ENCODE measurements around the gene ARHGAP10. TPM values are rescaled to one million over a fixed set of nuclear protein-coding genes. Genes with fewer than 3 reads are reported as not detected.

The ARHGAP10 gene
- total RNA-seq, 1 donor from 2014 or later: 4.6 TPM

GRCh38 chr4:148109216-148109615 is 377.3 kb downstream of the ARHGAP10 start:
- Mint-ChIP-seq H3K9me3 (ENCODE audit: unreplicated experiment) (no peaks in the 10 kb centered on the region), H3K27ac (ENCODE audit: unreplicated experiment) (no peak overlapping the region), H3K36me3 (ENCODE audit: low read depth, unreplicated experiment) (no peaks in the 10 kb centered on the region), H3K4me3 (ENCODE audit: unreplicated experiment) (no peak overlapping the region), H3K27me3 (ENCODE audit: unreplicated experiment) (no peaks in the 10 kb centered on the region), H3K4me1 (ENCODE audit: unreplicated experiment) (no peaks in the 10 kb centered on the region)
- DNase-seq (ENCODE audit: low spot score): no peak
- TF ChIP-seq, protein P1, sequence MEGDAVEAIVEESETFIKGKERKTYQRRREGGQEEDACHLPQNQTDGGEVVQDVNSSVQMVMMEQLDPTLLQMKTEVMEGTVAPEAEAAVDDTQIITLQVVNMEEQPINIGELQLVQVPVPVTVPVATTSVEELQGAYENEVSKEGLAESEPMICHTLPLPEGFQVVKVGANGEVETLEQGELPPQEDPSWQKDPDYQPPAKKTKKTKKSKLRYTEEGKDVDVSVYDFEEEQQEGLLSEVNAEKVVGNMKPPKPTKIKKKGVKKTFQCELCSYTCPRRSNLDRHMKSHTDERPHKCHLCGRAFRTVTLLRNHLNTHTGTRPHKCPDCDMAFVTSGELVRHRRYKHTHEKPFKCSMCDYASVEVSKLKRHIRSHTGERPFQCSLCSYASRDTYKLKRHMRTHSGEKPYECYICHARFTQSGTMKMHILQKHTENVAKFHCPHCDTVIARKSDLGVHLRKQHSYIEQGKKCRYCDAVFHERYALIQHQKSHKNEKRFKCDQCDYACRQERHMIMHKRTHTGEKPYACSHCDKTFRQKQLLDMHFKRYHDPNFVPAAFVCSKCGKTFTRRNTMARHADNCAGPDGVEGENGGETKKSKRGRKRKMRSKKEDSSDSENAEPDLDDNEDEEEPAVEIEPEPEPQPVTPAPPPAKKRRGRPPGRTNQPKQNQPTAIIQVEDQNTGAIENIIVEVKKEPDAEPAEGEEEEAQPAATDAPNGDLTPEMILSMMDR (IDR thresholded peaks at IDR 0.05; ENCODE audit: unreplicated experiment): no peak

- Mint-ChIP-seq H3K27ac (ENCODE audit: unreplicated experiment) (no peak overlapping the region), H3K9me3 (ENCODE audit: unreplicated experiment) (no peaks in the 10 kb centered on the region), H3K36me3 (ENCODE audit: low read depth, unreplicated experiment) (no peaks in the 10 kb centered on the region), H3K4me1 (ENCODE audit: unreplicated experiment) (no peaks in the 10 kb centered on the region), H3K27me3 (ENCODE audit: unreplicated experiment) (no peaks in the 10 kb centered on the region), H3K4me3 (ENCODE audit: unreplicated experiment) (no peak overlapping the region)
- no peak for DNase-seq (ENCODE audit: low spot score)
- TF ChIP-seq, protein P1 (IDR thresholded peaks at IDR 0.05; ENCODE audit: unreplicated experiment): no peak
Measured at GRCh38 chr4:148110169-148110568, 378.3 kb downstream of the ARHGAP10 start.

DNA sequence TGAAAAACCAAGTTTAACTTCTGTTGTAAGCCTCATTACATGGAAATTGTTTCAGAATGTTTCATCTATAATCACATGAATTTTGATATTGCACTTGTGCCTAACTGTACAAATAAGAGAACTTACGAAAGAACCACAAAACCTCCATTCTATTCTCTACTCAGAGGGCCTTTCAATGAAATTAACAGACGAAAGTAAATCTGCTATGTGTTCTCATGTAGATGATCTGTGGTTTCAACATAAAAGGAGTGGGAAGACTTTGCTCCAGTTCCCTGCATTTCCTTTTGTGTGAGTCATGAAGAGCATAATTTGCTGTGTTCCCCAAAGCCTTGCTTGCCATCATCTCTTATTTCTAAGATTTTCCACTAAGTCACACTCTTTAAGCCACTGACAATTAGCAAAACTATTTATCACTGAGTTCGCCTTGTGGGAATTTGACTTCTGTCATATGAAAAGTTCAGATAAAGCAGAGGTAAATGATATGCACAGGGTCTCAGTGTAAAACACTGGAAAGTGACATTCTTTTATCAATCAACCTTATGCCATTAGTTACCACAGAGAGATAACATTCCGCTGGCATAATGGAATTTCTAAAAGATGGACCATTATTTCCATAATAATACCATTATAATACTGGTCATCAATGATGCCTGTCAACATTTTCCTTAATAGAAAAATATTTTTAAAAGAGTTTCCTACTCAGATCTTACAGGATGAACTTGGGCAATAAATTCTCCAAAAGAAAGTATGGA is 380.5 kb downstream of the ARHGAP10 start:
- no peaks in the 10 kb centered on the region for H3K27me3 Mint-ChIP-seq (ENCODE audit: unreplicated experiment)
- TF ChIP-seq, protein P1 (IDR thresholded peaks at IDR 0.05; ENCODE audit: unreplicated experiment): no peak
- H3K36me3 Mint-ChIP-seq (ENCODE audit: low read depth, unreplicated experiment): no peaks in the 10 kb centered on the region
- H3K4me1 Mint-ChIP-seq (ENCODE audit: unreplicated experiment): no peaks in the 10 kb centered on the region
- no peaks in the 10 kb centered on the region for H3K9me3 Mint-ChIP-seq (ENCODE audit: unreplicated experiment)
- no peak for DNase-seq (ENCODE audit: low spot score)
- no peak overlapping the region for H3K27ac Mint-ChIP-seq (ENCODE audit: unreplicated experiment)
- no peak overlapping the region for H3K4me3 Mint-ChIP-seq (ENCODE audit: unreplicated experiment)

DNA sequence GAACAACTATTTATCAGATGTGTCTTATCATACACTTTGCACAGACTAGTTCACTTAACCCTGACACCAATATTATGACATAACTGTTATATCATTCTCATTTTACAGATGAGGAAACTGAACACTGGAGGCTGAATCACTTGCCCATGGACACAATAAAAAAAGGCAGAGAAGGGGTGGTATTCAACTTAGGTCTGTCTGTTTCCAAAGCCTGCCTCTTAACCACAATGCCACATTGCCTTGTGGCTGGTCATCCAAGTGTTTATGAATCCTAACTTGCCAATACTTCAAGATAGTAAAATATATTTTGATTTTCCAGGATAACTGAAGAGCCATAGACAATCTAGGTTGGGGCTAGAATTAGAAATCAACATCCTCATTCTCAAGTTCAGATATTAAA is 382.5 kb downstream of the ARHGAP10 start:
- no peak overlapping the region for H3K27ac Mint-ChIP-seq (ENCODE audit: unreplicated experiment)

DNA sequence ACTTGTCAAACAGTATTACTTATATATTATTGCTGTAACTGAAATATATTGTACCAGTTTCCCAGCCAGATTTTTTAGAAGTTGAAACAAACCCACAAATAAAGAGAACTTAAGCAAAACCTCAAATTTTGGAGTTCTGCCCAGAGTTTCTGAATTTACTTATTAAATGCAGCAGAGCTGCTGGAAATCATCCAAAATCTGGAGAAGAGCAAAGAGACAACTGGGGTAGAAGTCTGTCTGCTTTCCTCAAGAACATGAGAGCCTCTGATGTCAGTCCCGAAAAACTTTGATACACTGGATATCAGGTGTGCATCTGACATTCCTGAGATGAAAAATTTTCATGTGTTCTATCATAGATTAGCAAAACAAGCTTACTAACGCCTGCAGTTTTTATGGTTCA is 384.4 kb downstream of the ARHGAP10 start:
- H3K4me3 Mint-ChIP-seq (ENCODE audit: unreplicated experiment): no peak overlapping the region
- H3K27me3 Mint-ChIP-seq (ENCODE audit: unreplicated experiment): peaks cover 1% of the 10 kb centered on the region
- TF ChIP-seq, protein P1 (IDR thresholded peaks at IDR 0.05; ENCODE audit: unreplicated experiment): no peak
- no peak for DNase-seq (ENCODE audit: low spot score)
- no peaks in the 10 kb centered on the region for H3K36me3 Mint-ChIP-seq (ENCODE audit: low read depth, unreplicated experiment)
- H3K4me1 Mint-ChIP-seq (ENCODE audit: unreplicated experiment): no peaks in the 10 kb centered on the region
- H3K27ac Mint-ChIP-seq (ENCODE audit: unreplicated experiment): no peak overlapping the region
- H3K9me3 Mint-ChIP-seq (ENCODE audit: unreplicated experiment): no peaks in the 10 kb centered on the region

More for the DNA sequence above, 382.5 kb downstream of the ARHGAP10 start:
- TF ChIP-seq, protein P1 (IDR thresholded peaks at IDR 0.05; ENCODE audit: unreplicated experiment): no peak
- no peaks in the 10 kb centered on the region for H3K4me1 Mint-ChIP-seq (ENCODE audit: unreplicated experiment)
- DNase-seq (ENCODE audit: low spot score): no peak
- peaks cover 1% of the 10 kb centered on the region for H3K27me3 Mint-ChIP-seq (ENCODE audit: unreplicated experiment)
- H3K4me3 Mint-ChIP-seq (ENCODE audit: unreplicated experiment): no peak overlapping the region
- H3K36me3 Mint-ChIP-seq (ENCODE audit: low read depth, unreplicated experiment): no peaks in the 10 kb centered on the region
- no peaks in the 10 kb centered on the region for H3K9me3 Mint-ChIP-seq (ENCODE audit: unreplicated experiment)

Measured in endothelial cell (in vitro differentiated cells).